Epithelial cell of esophagus (primary cell): Measurements from ENCODE around the gene HMGA1.
A peak's percentile ranks its signal among the peaks of the same experiment; 100 is the strongest.

Experiments used
- DNase-seq: peaks from one replicate; pipeline ENCODE4 v3.0.0; 2010; ENCODE audit warnings: low read depth
- H3K4me3 ChIP-seq: 2 replicates; pipeline ENCODE4 v1.5.1; 2011; ENCODE audit warnings: mild to moderate bottlenecking, low read length, control low read depth
- CTCF ChIP-seq: IDR thresholded peaks from 2 replicates; pipeline ENCODE4 v1.5.1; 2011; ENCODE audit warnings: low read depth, mild to moderate bottlenecking, low read length, control low read depth, inconsistent platforms; ENCODE audit not compliant: insufficient read depth; ENCODE audit errors: missing control alignments

The HMGA1 gene

GRCh38 chr6:34236131-34236442, 586 bp upstream of the HMGA1 start:
- peak; percentile 86 for DNase-seq
- TF ChIP-seq CTCF = no peak
- H3K4me3 ChIP-seq = peak overlapping the region; percentile 59

- DNase-seq = no peak
- peak overlapping the region; percentile 69 for H3K4me3 ChIP-seq
- TF ChIP-seq CTCF = no peak
These were observed 646 bp downstream of the HMGA1 start for GRCh38 chr6:34237316-34237721.

GRCh38 chr6:34237722-34238584, 1.3 kb downstream of the HMGA1 start:
- no peak for TF ChIP-seq CTCF
- DNase-seq = peak; percentile 48
- peak overlapping the region; percentile 69 for H3K4me3 ChIP-seq

GRCh38 chr6:34238585-34239499, 2.2 kb downstream of the HMGA1 start:
- TF ChIP-seq CTCF = no peak
- DNase-seq = no peak
- peak overlapping the region; percentile 69 for H3K4me3 ChIP-seq

GRCh38 chr6:34239500-34239825, 2.8 kb downstream of the HMGA1 start:
- TF ChIP-seq CTCF = no peak

GRCh38 chr6:34239893-34240292, 3.2 kb downstream of the HMGA1 start:
- H3K4me3 ChIP-seq = no peak overlapping the region

More at GRCh38 chr6:34239500-34239825, 2.8 kb downstream of the HMGA1 start:
- H3K4me3 ChIP-seq = no peak overlapping the region
- no peak for DNase-seq

More at GRCh38 chr6:34239893-34240292, 3.2 kb downstream of the HMGA1 start:
- DNase-seq = no peak
- no peak for TF ChIP-seq CTCF
